NT2/D1 (cell line): ENCODE measurements around the gene HLA-DOA.

Experiments
- SUZ12 ChIP-seq: IDR thresholded peaks from 2 replicates; pipeline ENCODE4 v1.6.1; 2011; ENCODE audit not compliant: insufficient read length, insufficient read depth; ENCODE audit errors: extremely low read depth
- ZNF274 ChIP-seq: IDR thresholded peaks from 2 replicates; pipeline ENCODE4 v1.6.1; 2011; ENCODE audit warnings: mild to moderate bottlenecking, low read depth, low read length

- no peak for TF ChIP-seq SUZ12
- no peak for TF ChIP-seq ZNF274
Observed at GRCh38 chr6:32977272-32977952, 32.0 kb downstream of the HLA-DOA start.
